HEK293T (cell line): ENCODE data around the gene CNGA3.

Experiments used
- FOXA1 ChIP-seq: fragments of 450-650 bp; IDR thresholded peaks from 2 replicates; pipeline ENCODE4 v1.6.1; 2016; ENCODE audit warnings: mild to moderate bottlenecking
- FOXK2 ChIP-seq: fragments of 450-650 bp; IDR thresholded peaks from 2 replicates; pipeline ENCODE4 v1.6.1; 2016; ENCODE audit warnings: mild to moderate bottlenecking
- HDGF ChIP-seq: fragments of 450-650 bp; IDR thresholded peaks from 2 replicates; pipeline ENCODE4 v1.6.1; 2017; ENCODE audit warnings: antibody characterized with exemption, borderline replicate concordance
- PKNOX1 ChIP-seq: fragments of 450-650 bp; IDR thresholded peaks from 2 replicates; pipeline ENCODE4 v1.6.1; 2016
- SP1 ChIP-seq: fragments of 450-650 bp; IDR thresholded peaks from 2 replicates; pipeline ENCODE4 v1.6.1; 2017
- TARDBP ChIP-seq: fragments of 450-650 bp; IDR thresholded peaks from 2 replicates; pipeline ENCODE4 v1.6.1; 2016

GRCh38 chr2:98436734-98437133 lies 90.5 kb downstream of the CNGA3 start:
- no peak for TF ChIP-seq PKNOX1
- TF ChIP-seq FOXA1: no peak
- no peak for TF ChIP-seq SP1
- TF ChIP-seq HDGF: no peak
- TF ChIP-seq TARDBP: no peak
- TF ChIP-seq FOXK2: no peak
